Mesenchymal stem cell (in vitro differentiated cells and primary cell): Measurements from ENCODE around the gene SYNPO.

Experiments
- DNase-seq: peaks from one replicate; pipeline ENCODE4 v3.0.0-alpha.2; 2013
- H2AFZ ChIP-seq: one replicate; pipeline ENCODE4 v1.6.1; 2013; ENCODE audit warnings: low read depth, mild to moderate bottlenecking, control low read depth, inconsistent platforms, low read length, moderate library complexity
- H2AK5ac ChIP-seq: 2 replicates; pipeline ENCODE4 v1.6.1; 2013; ENCODE audit warnings: low read length, moderate library complexity, mild to moderate bottlenecking, inconsistent platforms; ENCODE audit not compliant: severe bottlenecking
- H2BK120ac ChIP-seq: one replicate; pipeline ENCODE4 v1.6.1; 2013; ENCODE audit warnings: low read depth, mild to moderate bottlenecking, inconsistent platforms, low read length, moderate library complexity
- H2BK12ac ChIP-seq, 2 experiments: one replicate each; pipeline ENCODE4 v1.6.1; 2013; ENCODE audit warnings: inconsistent platforms in 2 of 2, low read length in 2 of 2, mild to moderate bottlenecking in 2 of 2, moderate library complexity in 2 of 2, control low read depth in 1 of 2
- H2BK15ac ChIP-seq: one replicate; pipeline ENCODE4 v1.6.1; 2013; ENCODE audit warnings: mild to moderate bottlenecking, low read depth, inconsistent platforms; ENCODE audit not compliant: poor library complexity, severe bottlenecking
- H2BK5ac ChIP-seq: 2 replicates; pipeline ENCODE4 v1.6.1; 2013; ENCODE audit warnings: low read depth, mild to moderate bottlenecking, low read length, control low read depth, inconsistent platforms; ENCODE audit not compliant: poor library complexity, severe bottlenecking
- H3K14ac ChIP-seq, 2 experiments: one replicate each; pipeline ENCODE4 v1.6.1; 2013; ENCODE audit warnings: inconsistent platforms in 2 of 2, low read length in 2 of 2, control low read depth in 1 of 2, mild to moderate bottlenecking in 1 of 2, moderate library complexity in 1 of 2
- H3K18ac ChIP-seq, 2 experiments: one replicate each; pipeline ENCODE4 v1.6.1; 2013; ENCODE audit warnings: inconsistent platforms in 2 of 2, low read length in 2 of 2, control low read depth in 1 of 2, low read depth in 1 of 2, mild to moderate bottlenecking in 1 of 2
- H3K23ac ChIP-seq, 2 experiments: one replicate each; pipeline ENCODE4 v1.6.1; 2013; ENCODE audit warnings: inconsistent platforms in 2 of 2, low read length in 2 of 2, mild to moderate bottlenecking in 2 of 2, moderate library complexity in 2 of 2, control low read depth in 1 of 2
- H3K27ac ChIP-seq: 2 replicates; pipeline ENCODE4 v1.5.1; 2013; ENCODE audit warnings: mild to moderate bottlenecking, moderate library complexity, low read length, control low read depth, inconsistent platforms; ENCODE audit not compliant: poor library complexity, severe bottlenecking
- H3K27me3 ChIP-seq, 2 experiments: 2 replicates each; pipeline versions ENCODE4 v1.6.1 to v1.7.0; 2013; ENCODE audit warnings: low read length in 2 of 2, mild to moderate bottlenecking in 2 of 2, moderate library complexity in 2 of 2, control low read depth in 1 of 2, inconsistent platforms in 1 of 2; ENCODE audit not compliant: control insufficient read depth in 1 of 2, insufficient read depth in 1 of 2
- H3K36me3 ChIP-seq, 2 experiments: 2 replicates each; pipeline versions ENCODE4 v1.6.1 to v1.7.0; 2013; ENCODE audit warnings: low read length in 2 of 2, control low read depth in 1 of 2, inconsistent platforms in 1 of 2, low read depth in 1 of 2, mild to moderate bottlenecking in 1 of 2; ENCODE audit not compliant: insufficient read depth in 2 of 2, control insufficient read depth in 1 of 2
- H3K4ac ChIP-seq, 2 experiments: one replicate each; pipeline ENCODE4 v1.6.1; 2013; ENCODE audit warnings: inconsistent platforms in 2 of 2, low read length in 2 of 2, mild to moderate bottlenecking in 2 of 2, moderate library complexity in 2 of 2, control low read depth in 1 of 2, low read depth in 1 of 2
- H3K4me1 ChIP-seq: 2 replicates; pipeline ENCODE4 v1.6.1; 2013; ENCODE audit warnings: low read depth, low read length, control low read depth; ENCODE audit not compliant: control insufficient read depth, insufficient read depth
- H3K4me2 ChIP-seq: 2 replicates; pipeline ENCODE4 v1.6.1; 2013; ENCODE audit warnings: low read length, mild to moderate bottlenecking, inconsistent platforms; ENCODE audit not compliant: poor library complexity, severe bottlenecking
- H3K4me3 ChIP-seq, 2 experiments: 2 replicates each; pipeline versions ENCODE4 v1.5.1 to v1.7.0; 2013; ENCODE audit warnings: low read length in 2 of 2, mild to moderate bottlenecking in 2 of 2, control low read depth in 1 of 2, low read depth in 1 of 2; ENCODE audit not compliant: insufficient read depth in 1 of 2
- H3K79me1 ChIP-seq: replicated peaks from 2 replicates; pipeline ENCODE4 v1.6.1; 2013; ENCODE audit warnings: mild to moderate bottlenecking, control low read depth, low read length, inconsistent platforms; ENCODE audit not compliant: poor library complexity, severe bottlenecking
- H3K9ac ChIP-seq: 2 replicates; pipeline ENCODE4 v1.7.0; 2013; ENCODE audit warnings: mild to moderate bottlenecking, low read length, moderate library complexity
- H3K9me3 ChIP-seq: 2 replicates; pipeline ENCODE4 v1.7.0; 2013; ENCODE audit warnings: mild to moderate bottlenecking, low read length; ENCODE audit not compliant: control insufficient read depth
- H4K8ac ChIP-seq: one replicate; pipeline ENCODE4 v1.6.1; 2013; ENCODE audit warnings: inconsistent platforms, mild to moderate bottlenecking, low read length, moderate library complexity
- H4K91ac ChIP-seq: one replicate; pipeline ENCODE4 v1.6.1; 2013; ENCODE audit warnings: mild to moderate bottlenecking, low read length, inconsistent platforms
- WGBS: methylation state at CpG from one replicate; pipeline ENCODE4 v1.1.7; 2013; ENCODE audit warnings: mixed read lengths; 5-methylcytosine and 5-hydroxymethylcytosine counted together

SYNPO gene

DNA sequence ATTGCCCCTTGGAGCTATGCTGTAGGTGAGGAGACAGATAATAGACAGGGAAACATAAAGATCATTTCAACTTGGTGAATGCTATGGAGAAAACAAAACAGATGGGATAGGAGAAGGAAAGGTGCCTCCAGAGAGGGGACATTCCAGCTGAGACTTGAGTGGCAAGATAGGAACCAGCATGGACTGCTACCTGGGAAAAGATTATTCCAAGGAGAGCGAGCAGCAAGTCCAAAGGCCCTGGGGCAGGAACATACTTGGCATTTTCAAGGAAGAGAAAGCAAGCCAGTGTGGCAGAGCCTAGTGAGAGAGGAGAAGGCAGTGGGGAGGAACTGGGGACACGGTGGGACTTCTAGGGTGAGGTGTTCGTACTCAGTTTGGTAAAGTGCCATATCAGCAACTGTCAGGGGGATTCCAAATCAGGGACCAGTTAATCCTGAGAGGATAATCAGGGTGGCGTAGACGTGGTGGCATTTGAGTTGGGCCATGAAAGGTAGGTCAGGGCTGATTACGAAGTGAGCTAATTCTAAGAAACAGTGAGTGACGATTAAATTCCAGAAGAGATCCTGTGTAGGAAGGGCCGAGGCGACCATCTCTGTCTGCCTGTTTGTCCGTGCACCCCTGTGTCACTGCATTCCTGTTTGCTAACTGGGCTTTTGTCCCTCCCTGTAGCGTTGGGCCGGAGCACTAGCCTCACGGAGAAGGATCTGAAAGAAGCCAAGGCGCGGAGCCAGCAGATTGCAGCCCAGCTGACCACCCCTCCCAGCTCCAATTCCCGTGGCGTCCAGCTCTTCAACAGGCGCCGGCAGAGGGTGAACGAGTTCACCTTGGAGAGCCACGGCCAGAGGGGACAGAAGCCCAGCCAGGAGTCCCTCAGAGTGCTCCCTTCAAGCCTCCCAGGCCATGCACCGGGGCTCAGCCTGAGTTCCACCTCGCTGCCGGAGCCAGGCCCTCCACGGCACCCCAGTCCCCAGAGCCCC is 7.1 kb downstream of the SYNPO start:
- H2BK15ac ChIP-seq: no peak overlapping the region
- H3K4ac ChIP-seq: no peak overlapping the region
- no peak overlapping the region for H3K23ac ChIP-seq
- peaks cover 10 to 47% of the 10 kb centered on the region in 2 experiments for H3K36me3 ChIP-seq
- H4K8ac ChIP-seq: peak overlapping the region; percentile 16
- H2AK5ac ChIP-seq: no peak overlapping the region
- DNase-seq: no peak
- H3K9me3 ChIP-seq: no peaks in the 10 kb centered on the region
- no peak overlapping the region for H3K27ac ChIP-seq
- WGBS: 92% methylated on average over 25 of the region's 25 CpGs
- H2BK5ac ChIP-seq: no peak overlapping the region
- H3K79me1 ChIP-seq: peaks cover 6% of the 10 kb centered on the region
- H2BK12ac ChIP-seq: no peak overlapping the region
- no peak overlapping the region for H3K4me2 ChIP-seq
- no peak overlapping the region for H2BK120ac ChIP-seq
- H3K14ac ChIP-seq: no peak overlapping the region
- no peak overlapping the region for H3K4me3 ChIP-seq
- H3K4me1 ChIP-seq: peaks cover 29% of the 10 kb centered on the region
- no peak overlapping the region for H4K91ac ChIP-seq
- H3K9ac ChIP-seq: no peak overlapping the region
- H3K27me3 ChIP-seq: no peaks in the 10 kb centered on the region
- no peak overlapping the region for H3K18ac ChIP-seq
- no peak overlapping the region for H2AFZ ChIP-seq

DNA sequence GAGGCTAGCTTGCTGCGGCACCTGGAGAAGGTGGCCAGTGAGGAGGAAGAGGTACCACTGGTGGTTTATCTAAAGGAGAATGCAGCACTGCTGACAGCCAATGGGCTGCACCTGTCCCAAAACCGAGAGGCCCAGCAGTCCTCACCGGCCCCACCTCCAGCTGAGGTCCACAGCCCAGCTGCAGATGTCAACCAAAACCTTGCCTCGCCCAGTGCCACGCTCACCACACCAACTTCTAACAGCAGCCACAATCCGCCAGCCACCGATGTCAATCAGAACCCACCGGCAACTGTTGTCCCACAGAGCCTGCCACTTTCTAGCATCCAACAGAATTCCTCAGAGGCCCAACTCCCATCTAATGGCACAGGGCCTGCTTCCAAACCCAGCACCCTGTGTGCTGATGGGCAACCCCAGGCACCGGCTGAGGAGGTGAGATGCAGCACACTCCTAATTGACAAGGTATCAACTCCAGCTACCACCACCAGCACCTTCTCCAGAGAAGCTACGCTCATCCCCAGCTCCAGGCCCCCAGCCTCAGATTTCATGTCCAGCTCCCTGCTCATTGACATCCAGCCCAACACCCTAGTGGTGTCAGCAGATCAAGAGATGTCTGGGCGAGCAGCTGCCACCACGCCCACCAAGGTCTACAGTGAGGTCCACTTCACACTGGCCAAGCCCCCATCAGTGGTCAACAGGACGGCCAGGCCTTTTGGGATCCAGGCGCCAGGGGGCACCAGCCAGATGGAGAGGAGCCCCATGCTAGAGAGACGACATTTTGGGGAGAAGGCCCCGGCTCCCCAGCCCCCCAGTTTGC is 8.0 kb downstream of the SYNPO start:
- Histone ChIP-seq H3K79me1 (peaks cover 6% of the 10 kb centered on the region), H3K4me2 (no peak overlapping the region), H2BK5ac (no peak overlapping the region), H3K27ac (no peak overlapping the region), H3K9me3 (no peaks in the 10 kb centered on the region), H2BK15ac (no peak overlapping the region), H4K91ac (no peak overlapping the region), H3K23ac (no peak overlapping the region), H3K36me3 (peaks cover 10 to 52% of the 10 kb centered on the region in 2 experiments), H3K14ac (no peak overlapping the region), H3K18ac (no peak overlapping the region), H2BK12ac (no peak overlapping the region), H3K4me3 (no peak overlapping the region), H4K8ac (no peak overlapping the region), H3K9ac (no peak overlapping the region), H2AFZ (no peak overlapping the region), H3K4me1 (peaks cover 29% of the 10 kb centered on the region), H2BK120ac (no peak overlapping the region), H3K4ac (no peak overlapping the region), H3K27me3 (no peaks in the 10 kb centered on the region), H2AK5ac (no peak overlapping the region)
- DNase-seq: no peak
- 94% methylated on average over 16 of the region's 16 CpGs for WGBS

DNA sequence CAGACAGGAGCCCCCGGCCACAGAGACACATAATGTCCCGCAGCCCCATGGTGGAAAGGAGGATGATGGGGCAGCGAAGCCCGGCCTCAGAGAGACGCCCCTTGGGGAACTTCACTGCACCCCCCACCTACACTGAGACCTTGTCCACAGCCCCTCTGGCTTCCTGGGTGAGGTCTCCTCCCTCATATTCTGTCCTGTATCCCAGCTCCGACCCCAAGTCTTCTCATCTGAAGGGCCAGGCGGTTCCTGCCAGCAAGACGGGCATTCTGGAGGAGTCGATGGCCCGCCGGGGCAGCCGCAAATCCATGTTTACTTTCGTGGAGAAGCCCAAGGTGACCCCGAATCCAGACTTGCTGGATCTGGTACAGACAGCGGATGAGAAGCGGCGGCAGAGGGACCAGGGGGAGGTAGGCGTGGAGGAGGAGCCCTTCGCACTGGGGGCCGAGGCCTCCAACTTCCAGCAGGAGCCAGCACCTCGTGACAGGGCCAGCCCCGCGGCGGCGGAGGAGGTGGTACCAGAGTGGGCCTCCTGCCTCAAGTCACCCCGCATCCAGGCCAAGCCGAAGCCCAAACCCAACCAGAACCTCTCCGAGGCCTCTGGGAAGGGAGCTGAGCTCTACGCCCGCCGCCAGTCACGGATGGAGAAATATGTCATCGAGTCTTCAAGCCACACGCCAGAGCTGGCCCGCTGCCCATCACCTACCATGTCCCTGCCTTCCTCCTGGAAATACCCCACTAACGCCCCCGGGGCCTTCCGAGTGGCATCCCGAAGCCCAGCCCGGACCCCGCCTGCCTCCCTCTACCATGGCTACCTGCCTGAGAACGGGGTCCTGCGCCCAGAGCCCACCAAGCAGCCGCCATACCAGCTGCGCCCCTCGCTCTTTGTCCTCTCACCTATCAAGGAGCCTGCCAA is 8.9 kb downstream of the SYNPO start:
- H3K14ac ChIP-seq: no peak overlapping the region
- H3K9ac ChIP-seq: no peak overlapping the region
- no peak overlapping the region for H3K4me2 ChIP-seq
- no peak overlapping the region for H2BK5ac ChIP-seq
- H2AFZ ChIP-seq: no peak overlapping the region
- no peak overlapping the region for H3K4me3 ChIP-seq
- no peak overlapping the region for H2AK5ac ChIP-seq
- peaks cover 10 to 52% of the 10 kb centered on the region in 2 experiments for H3K36me3 ChIP-seq
- no peak overlapping the region for H2BK120ac ChIP-seq
- peaks cover 6% of the 10 kb centered on the region for H3K79me1 ChIP-seq
- H3K23ac ChIP-seq: no peak overlapping the region
- H3K4me1 ChIP-seq: peaks cover 27% of the 10 kb centered on the region
- DNase-seq: no peak
- H2BK12ac ChIP-seq: no peak overlapping the region
- no peak overlapping the region for H2BK15ac ChIP-seq
- no peaks in the 10 kb centered on the region for H3K27me3 ChIP-seq
- H4K8ac ChIP-seq: no peak overlapping the region
- no peak overlapping the region for H3K18ac ChIP-seq
- no peak overlapping the region for H3K4ac ChIP-seq
- WGBS: 97% methylated on average over 46 of the region's 46 CpGs
- no peak overlapping the region for H4K91ac ChIP-seq
- no peak overlapping the region for H3K27ac ChIP-seq
- no peaks in the 10 kb centered on the region for H3K9me3 ChIP-seq
